Testis (tissue), 3 donors: ENCODE results near the gene EPHB1. TPM values are rescaled to one million over a fixed set of nuclear protein-coding genes. Genes with fewer than 3 reads are reported as not detected.

Source experiments
- DNase-seq: peaks from one replicate; pipeline ENCODE4 v3.0.0-alpha.2; 2019
- H3K27ac ChIP-seq, 2 donors: fragments of 200-600 bp; sonication (generic); one replicate each; pipeline ENCODE4 v1.5.1; 2019
- H3K27me3 ChIP-seq: fragments of 200-600 bp; sonication (generic); one replicate; pipeline ENCODE4 v1.5.1; 2019
- H3K36me3 ChIP-seq: fragments of 200-600 bp; sonication (generic); one replicate; pipeline ENCODE4 v1.5.1; 2017; ENCODE audit warnings: low read depth; ENCODE audit errors: missing control alignments
- H3K4me1 ChIP-seq: fragments of 200-600 bp; sonication (generic); one replicate; pipeline ENCODE4 v1.5.1; 2019
- H3K4me3 ChIP-seq, 2 donors: fragments of 200-600 bp; sonication (generic); one replicate each; pipeline ENCODE4 v1.5.1; 2017 to 2019
- H3K9me3 ChIP-seq: fragments of 200-600 bp; sonication (generic); one replicate; pipeline ENCODE4 v1.5.1; 2017
- CTCF ChIP-seq, 3 experiments: fragments of 450-650 bp in 2 of 3; fragments of 200-600 bp in 1 of 3; sonication (generic) in 1 of 3; IDR thresholded peaks; one replicate each; pipeline ENCODE4 v1.5.1; 2016 to 2019; ENCODE audit warnings: antibody characterized with exemption in 3 of 3, mild to moderate bottlenecking in 2 of 3, moderate library complexity in 1 of 3
- POLR2A ChIP-seq: fragments of 450-650 bp; IDR thresholded peaks from one replicate; pipeline ENCODE4 v1.6.1; 2017; ENCODE audit warnings: antibody characterized with exemption, mild to moderate bottlenecking, moderate library complexity
- WGBS, 2 donors: methylation state at CpG; one replicate each; pipeline ENCODE4 v1.1.5; 2018; 5-methylcytosine and 5-hydroxymethylcytosine counted together
- intact Hi-C: fragments of 100-400 bp; cut with DNase I; formaldehyde crosslinking; loops from one replicate; pipeline ENCODE4 v1.15.1; 2023; ENCODE audit warnings: low total_unique reads
- polyA plus RNA-seq: library from polyadenylated mRNA; stranded (reverse); fragments of 350-450 nt; fragmentation: Illumina TruSeq; extraction: RNeasy Lipid Tissue Mini Kit (QIAGEN cat#74804); gene quantifications from one replicate; pipeline ENCODE4 v1.2.3, GENCODE V29; 2014; ENCODE audit warnings: low read depth, low replicate concordance; ENCODE audit not compliant: insufficient read depth
- total RNA-seq, 2 donors: library from RNA; depleted of rRNA; stranded (reverse); fragments of >200 nt; gene quantifications; one replicate each; pipeline ENCODE4 v1.2.3, GENCODE V29; 2016

EPHB1 gene
- total and polyA plus RNA-seq, 3 donors from 2014 or later, result 20.8 to 37.1 (median 31.3) TPM

DNA sequence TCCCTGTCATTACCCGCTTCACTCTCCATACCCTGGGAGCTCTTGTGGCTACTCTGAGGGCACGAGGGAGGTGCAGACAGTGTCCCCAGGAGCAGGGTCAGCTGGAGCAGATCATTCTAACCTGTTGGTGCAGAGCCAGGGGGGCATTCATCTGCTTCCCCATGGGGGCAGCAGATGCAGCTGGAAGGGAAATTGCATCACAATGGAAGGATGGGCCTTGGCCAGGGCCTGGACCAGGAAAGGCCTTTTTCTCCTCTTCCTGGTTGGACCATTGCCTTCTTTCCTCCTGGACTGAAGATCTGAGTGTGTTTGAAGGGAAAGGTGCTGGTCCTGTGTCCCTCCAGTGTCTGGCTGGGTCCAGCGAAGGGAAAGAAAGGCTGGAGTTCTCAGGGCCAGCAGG lies 55.7 kb downstream of the EPHB1 start:
- Histone ChIP-seq H3K36me3 (no peaks in the 10 kb centered on the region), H3K27ac (no peak overlapping the region), H3K27me3 (no peaks in the 10 kb centered on the region), H3K4me1 (no peaks in the 10 kb centered on the region), H3K4me3 (no peak overlapping the region), H3K9me3 (no peaks in the 10 kb centered on the region)
- WGBS, 2 donors, result 80 to 100% methylated on average over 1 to 3 of the region's 3 CpGs
- no peak for DNase-seq
- TF ChIP-seq CTCF (IDR thresholded peaks at IDR 0.05) (no peak), POLR2A (no peak)
- intact Hi-C loops, result no loop called here

DNA sequence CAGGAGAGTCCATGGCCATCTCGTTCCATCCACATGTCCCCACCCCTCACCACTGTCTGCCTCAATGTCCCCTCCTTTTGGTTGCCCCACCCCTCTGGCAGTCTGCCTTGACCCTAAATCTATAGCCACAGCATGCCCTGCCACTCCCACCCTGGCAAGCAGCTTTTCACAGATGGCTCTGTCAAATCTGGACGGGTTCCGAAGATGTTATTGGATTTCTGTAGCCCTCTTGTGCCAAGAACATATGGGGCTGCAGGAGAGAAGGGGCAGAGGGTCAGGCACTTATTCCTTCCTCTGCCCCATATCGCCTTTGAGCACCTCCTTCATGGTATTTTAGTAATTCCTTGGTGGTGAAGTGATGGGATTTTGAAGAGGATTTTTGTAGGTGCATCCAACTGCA lies 57.1 kb downstream of the EPHB1 start:
- no peak for DNase-seq
- TF ChIP-seq CTCF (IDR thresholded peaks at IDR 0.05), result no peak
- no peak for TF ChIP-seq POLR2A
- Histone ChIP-seq H3K9me3 (no peaks in the 10 kb centered on the region), H3K36me3 (no peaks in the 10 kb centered on the region), H3K27ac (no peak overlapping the region), H3K4me1 (no peaks in the 10 kb centered on the region), H3K4me3 (no peak overlapping the region), H3K27me3 (no peaks in the 10 kb centered on the region)
- intact Hi-C loops, result no loop called here
- WGBS, 2 donors, result 61 to 92% methylated on average over 4 of the region's 4 CpGs

DNA sequence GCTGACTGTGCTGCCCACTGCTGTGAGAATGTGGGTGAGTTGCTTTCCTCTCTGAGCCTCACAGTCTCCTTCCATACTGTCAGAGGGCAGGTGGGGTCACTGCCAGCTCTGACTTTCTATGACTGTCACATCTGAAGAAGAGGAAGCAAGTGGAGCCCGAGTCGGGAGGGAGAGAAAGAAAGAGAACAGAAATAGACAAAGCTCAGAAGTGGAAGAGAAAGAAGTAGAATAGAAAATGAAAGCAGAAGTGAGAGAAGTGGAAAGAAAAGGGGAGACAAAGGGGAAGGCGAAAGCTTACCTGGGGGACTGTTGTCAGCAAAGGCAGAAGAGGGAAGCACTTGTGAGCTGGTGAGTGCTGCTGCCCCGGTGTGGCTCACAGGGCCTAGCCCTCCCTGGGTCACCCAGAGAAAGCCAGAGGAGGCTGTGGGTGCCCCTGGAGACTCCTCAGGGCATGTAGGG lies 57.9 kb downstream of the EPHB1 start:
- Histone ChIP-seq H3K27me3 (no peaks in the 10 kb centered on the region), H3K4me1 (no peaks in the 10 kb centered on the region), H3K36me3 (no peaks in the 10 kb centered on the region), H3K9me3 (no peaks in the 10 kb centered on the region), H3K4me3 (no peak overlapping the region), H3K27ac (no peak overlapping the region)
- intact Hi-C loops, result no loop called here
- no peak for DNase-seq
- 71 to 85% methylated on average over 4 of the region's 4 CpGs for WGBS, 2 donors
- no peak for TF ChIP-seq POLR2A
- TF ChIP-seq CTCF (IDR thresholded peaks at IDR 0.05), result no peak

DNA sequence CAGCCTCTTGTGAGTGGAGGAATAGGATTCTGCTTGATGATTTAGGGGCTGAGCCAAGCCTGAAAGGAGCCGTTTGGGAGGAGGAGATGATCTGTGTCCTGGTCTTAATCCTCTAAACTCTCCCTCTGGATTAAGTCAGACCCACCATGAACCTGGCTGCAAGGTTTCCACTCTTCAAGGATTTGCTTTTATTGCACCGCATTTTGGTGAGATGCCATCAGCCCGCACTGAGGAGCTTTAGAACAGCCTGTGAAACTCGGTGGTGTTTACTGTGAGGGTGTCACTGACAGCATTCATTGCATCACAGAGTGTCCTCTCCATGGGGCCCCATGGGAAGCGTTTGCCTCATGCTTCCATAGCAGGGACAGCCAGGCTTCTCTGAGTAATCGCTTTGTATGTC lies 59.2 kb downstream of the EPHB1 start:
- intact Hi-C loops, result no loop called here
- DNase-seq, result no peak
- 49 to 72% methylated on average over 6 of the region's 6 CpGs for WGBS, 2 donors
- TF ChIP-seq POLR2A, result no peak
- TF ChIP-seq CTCF (IDR thresholded peaks at IDR 0.05), result no peak
- Histone ChIP-seq H3K9me3 (no peaks in the 10 kb centered on the region), H3K36me3 (no peaks in the 10 kb centered on the region), H3K27me3 (no peaks in the 10 kb centered on the region), H3K4me1 (no peaks in the 10 kb centered on the region), H3K4me3 (no peak overlapping the region), H3K27ac (no peak overlapping the region)

DNA sequence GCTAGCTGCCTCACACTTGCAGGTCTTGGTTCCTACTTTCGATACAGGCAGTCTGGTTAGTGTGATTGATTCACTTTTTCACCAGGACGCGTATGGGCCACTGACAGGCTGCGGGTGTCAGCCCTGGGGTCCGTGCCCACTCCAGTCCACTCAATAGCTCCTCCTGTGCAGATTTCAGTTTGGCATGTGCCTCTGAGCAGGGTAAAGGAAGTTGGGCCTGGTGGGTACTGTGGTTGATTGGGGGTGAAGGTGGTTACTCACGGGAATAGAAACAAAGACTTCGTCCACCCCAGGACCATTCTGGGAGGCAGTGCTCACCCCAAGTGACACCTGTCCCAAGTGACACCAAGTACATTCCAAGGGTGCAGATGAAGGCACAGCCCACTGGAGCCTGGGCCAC lies 62.3 kb downstream of the EPHB1 start:
- H3K36me3 ChIP-seq, result no peaks in the 10 kb centered on the region
- no peak overlapping the region for H3K27ac ChIP-seq
- H3K4me3 ChIP-seq, result no peak overlapping the region
- no peaks in the 10 kb centered on the region for H3K9me3 ChIP-seq
- TF ChIP-seq CTCF (IDR thresholded peaks at IDR 0.05) (no peak), POLR2A (no peak)
- H3K27me3 ChIP-seq, result no peaks in the 10 kb centered on the region
- 89 to 91% methylated on average over 7 of the region's 7 CpGs for WGBS, 2 donors
- intact Hi-C loops, result no loop called here
- no peaks in the 10 kb centered on the region for H3K4me1 ChIP-seq
- DNase-seq, result no peak
